Mesendoderm (in vitro differentiated cells): ENCODE measurements around the gene EXOSC5.

Experiments used
- DNase-seq: peaks from one replicate; pipeline ENCODE4 v3.0.0; 2013
- H2AK5ac ChIP-seq: 2 replicates; pipeline ENCODE4 v1.6.1; 2013; ENCODE audit warnings: low read length, inconsistent platforms
- H2BK120ac ChIP-seq: 2 replicates; pipeline ENCODE4 v1.6.1; 2013; ENCODE audit warnings: low read depth, mild to moderate bottlenecking, low read length, moderate library complexity, mixed read lengths
- H2BK15ac ChIP-seq: replicated peaks from 2 replicates; pipeline ENCODE4 v1.6.1; 2013; ENCODE audit warnings: low read depth, mild to moderate bottlenecking, moderate library complexity
- H2BK5ac ChIP-seq: 2 replicates; pipeline ENCODE4 v1.6.1; 2013; ENCODE audit warnings: low read length, inconsistent platforms
- H3K18ac ChIP-seq: 2 replicates; pipeline ENCODE4 v1.6.1; 2013; ENCODE audit warnings: mild to moderate bottlenecking, low read length, mixed read lengths
- H3K23ac ChIP-seq: one replicate; pipeline ENCODE4 v1.6.1; 2013; ENCODE audit warnings: low read length
- H3K27ac ChIP-seq: 2 replicates; pipeline ENCODE4 v1.5.1; 2013; ENCODE audit warnings: low read depth, mild to moderate bottlenecking, inconsistent platforms, low read length, moderate library complexity
- H3K27me3 ChIP-seq: 2 replicates; pipeline ENCODE4 v1.6.1; 2013; ENCODE audit warnings: low read length, control low read depth, mild to moderate bottlenecking, inconsistent platforms; ENCODE audit not compliant: insufficient read depth, poor library complexity
- H3K36me3 ChIP-seq: 2 replicates; pipeline ENCODE4 v1.6.1; 2013; ENCODE audit warnings: low read length, inconsistent platforms; ENCODE audit not compliant: control insufficient read depth, insufficient read depth
- H3K4ac ChIP-seq: one replicate; pipeline ENCODE4 v1.6.1; 2013; ENCODE audit warnings: low read depth, mild to moderate bottlenecking, low read length, moderate library complexity
- H3K4me1 ChIP-seq: 2 replicates; pipeline ENCODE4 v1.6.1; 2013; ENCODE audit warnings: low read depth, low read length, inconsistent platforms; ENCODE audit not compliant: control insufficient read depth
- H3K4me2 ChIP-seq: 2 replicates; pipeline ENCODE4 v1.6.1; 2013; ENCODE audit warnings: low read length
- H3K4me3 ChIP-seq: 2 replicates; pipeline ENCODE4 v1.5.1; 2013; ENCODE audit warnings: mild to moderate bottlenecking, low read length
- H3K56ac ChIP-seq: one replicate; pipeline ENCODE4 v1.6.1; 2013; ENCODE audit warnings: low read length
- H3K79me1 ChIP-seq: 2 replicates; pipeline ENCODE4 v1.6.1; 2013; ENCODE audit warnings: low read length, inconsistent platforms
- H3K79me2 ChIP-seq: 2 replicates; pipeline ENCODE4 v1.6.1; 2013; ENCODE audit warnings: mild to moderate bottlenecking, low read length; ENCODE audit not compliant: control insufficient read depth, insufficient read depth
- H3K9ac ChIP-seq: 2 replicates; pipeline ENCODE4 v1.6.1; 2013; ENCODE audit warnings: low read length, inconsistent platforms
- H4K5ac ChIP-seq: one replicate; pipeline ENCODE4 v1.6.1; 2013; ENCODE audit warnings: low read length
- H4K8ac ChIP-seq: one replicate; pipeline ENCODE4 v1.6.1; 2013; ENCODE audit warnings: low read depth, mild to moderate bottlenecking, control low read depth, low read length, moderate library complexity
- WGBS: extraction: QIAGEN DNeasy Blood & Tissue Kit; methylation state at CpG from one replicate; pipeline ENCODE4 v1.1.7; 2013; ENCODE audit warnings: low lambda C conversion rate, missing lambda C conversion rate; ENCODE audit not compliant: insufficient coverage; ENCODE audit errors: extremely low coverage; 5-methylcytosine and 5-hydroxymethylcytosine counted together

Gene EXOSC5

DNA sequence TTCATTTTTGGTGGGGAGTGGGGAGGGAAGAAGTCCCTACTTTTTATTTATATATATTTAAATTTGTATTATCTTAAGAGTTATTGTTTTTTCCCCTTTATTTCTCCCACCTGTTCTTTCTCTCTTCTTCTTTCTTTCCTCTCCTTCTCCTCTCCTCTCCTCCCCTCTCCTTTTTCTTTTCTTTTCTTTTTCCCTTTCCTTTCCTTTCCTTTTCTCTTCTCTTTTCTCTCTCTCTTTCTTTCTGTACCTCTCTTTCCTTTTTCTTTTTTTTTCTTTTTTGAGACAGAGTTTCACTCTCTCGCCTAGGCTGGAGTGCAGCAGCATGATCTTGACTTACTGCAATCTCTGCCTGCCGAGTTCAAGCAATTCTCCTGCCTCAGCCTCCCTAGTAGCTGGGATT, 2.4 kb upstream of the EXOSC5 start:
- H2BK15ac ChIP-seq: no peak overlapping the region

DNA sequence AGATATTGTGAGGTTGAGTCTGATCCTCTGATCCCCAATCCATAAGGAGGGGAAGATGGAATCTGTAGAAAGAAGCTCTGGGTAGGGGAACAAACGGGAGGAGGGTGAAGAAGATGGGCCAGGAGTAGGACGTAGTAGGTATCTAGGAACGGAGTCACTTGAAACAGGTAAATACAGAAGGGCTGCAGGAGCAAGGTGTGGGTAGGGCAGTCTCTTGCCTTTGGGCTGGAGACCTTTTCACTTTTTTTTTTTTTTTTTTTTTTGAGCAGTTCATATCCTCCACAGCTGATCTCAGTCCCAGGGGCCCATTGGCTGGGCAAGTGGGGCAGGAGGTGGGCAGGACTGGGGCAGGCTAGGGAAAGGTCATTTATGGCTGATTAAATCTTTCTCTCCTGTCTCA, 1.9 kb upstream of the EXOSC5 start:
- H2BK5ac ChIP-seq: no peak overlapping the region
- H3K4ac ChIP-seq: no peak overlapping the region
- peaks cover 15% of the 10 kb centered on the region for H3K79me1 ChIP-seq
- no peak overlapping the region for H3K9ac ChIP-seq
- no peak overlapping the region for H3K4me2 ChIP-seq
- no peak overlapping the region for H2BK15ac ChIP-seq
- peaks cover 2% of the 10 kb centered on the region for H3K36me3 ChIP-seq
- H2AK5ac ChIP-seq: no peak overlapping the region
- no peak overlapping the region for H2BK120ac ChIP-seq
- no peak overlapping the region for H4K8ac ChIP-seq
- no peaks in the 10 kb centered on the region for H3K4me1 ChIP-seq
- H3K23ac ChIP-seq: no peak overlapping the region
- WGBS: no CpG with 5 or more reads among the region's 3 CpGs
- H3K27ac ChIP-seq: no peak overlapping the region
- H4K5ac ChIP-seq: no peak overlapping the region
- DNase-seq: no peak
- H3K18ac ChIP-seq: no peak overlapping the region
- H3K56ac ChIP-seq: no peak overlapping the region
- H3K4me3 ChIP-seq: no peak overlapping the region
- no peaks in the 10 kb centered on the region for H3K27me3 ChIP-seq
- peaks cover 19% of the 10 kb centered on the region for H3K79me2 ChIP-seq

More for the DNA sequence above, 2.4 kb upstream of the EXOSC5 start:
- Histone ChIP-seq H3K36me3 (peaks cover 2% of the 10 kb centered on the region), H2AK5ac (no peak overlapping the region), H3K4me2 (no peak overlapping the region), H3K4ac (no peak overlapping the region), H2BK120ac (no peak overlapping the region), H3K23ac (no peak overlapping the region), H3K9ac (no peak overlapping the region), H3K18ac (no peak overlapping the region), H4K8ac (no peak overlapping the region), H3K79me1 (peaks cover 15% of the 10 kb centered on the region), H3K4me3 (no peak overlapping the region), H3K79me2 (peaks cover 19% of the 10 kb centered on the region), H3K27ac (no peak overlapping the region), H3K27me3 (no peaks in the 10 kb centered on the region), H3K4me1 (no peaks in the 10 kb centered on the region), H2BK5ac (no peak overlapping the region), H3K56ac (no peak overlapping the region), H4K5ac (no peak overlapping the region)
- no CpG with 5 or more reads among the region's 2 CpGs for WGBS
- DNase-seq: no peak

DNA sequence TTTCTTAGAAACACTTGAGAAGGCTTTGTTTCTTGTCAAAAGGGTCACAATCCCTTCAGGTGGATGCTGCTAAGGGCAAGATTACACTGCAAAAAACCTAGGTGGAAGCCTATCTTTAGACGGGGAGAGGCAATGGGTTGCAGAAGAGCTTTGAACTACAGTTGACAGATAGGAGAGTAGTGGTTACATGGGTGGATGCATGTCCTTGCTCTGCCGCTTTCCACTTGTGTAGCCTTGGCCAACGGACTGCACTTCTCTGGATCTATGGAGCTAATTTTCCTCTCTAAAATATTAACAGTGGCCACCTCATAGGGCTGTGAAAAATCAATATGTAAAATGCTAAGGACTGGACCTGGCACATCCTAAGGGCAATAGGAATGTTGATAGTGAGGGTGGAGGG, 1.4 kb upstream of the EXOSC5 start:
- H2BK120ac ChIP-seq: no peak overlapping the region
- peak overlapping the region; percentile 81 for H3K4me2 ChIP-seq
- H3K27me3 ChIP-seq: no peaks in the 10 kb centered on the region
- no peak overlapping the region for H2BK15ac ChIP-seq
- WGBS: no CpG with 5 or more reads among the region's 3 CpGs
- no peak overlapping the region for H3K18ac ChIP-seq
- H3K9ac ChIP-seq: peak overlapping the region; percentile 96
- H3K4me3 ChIP-seq: no peak overlapping the region
- H3K23ac ChIP-seq: no peak overlapping the region
- H4K8ac ChIP-seq: no peak overlapping the region
- no peak overlapping the region for H3K27ac ChIP-seq
- no peaks in the 10 kb centered on the region for H3K4me1 ChIP-seq
- H3K56ac ChIP-seq: no peak overlapping the region
- H3K79me2 ChIP-seq: peaks cover 19% of the 10 kb centered on the region
- DNase-seq: no peak
- peaks cover 15% of the 10 kb centered on the region for H3K79me1 ChIP-seq
- H2AK5ac ChIP-seq: no peak overlapping the region
- H3K4ac ChIP-seq: no peak overlapping the region
- H2BK5ac ChIP-seq: no peak overlapping the region
- H3K36me3 ChIP-seq: peaks cover 2% of the 10 kb centered on the region
- no peak overlapping the region for H4K5ac ChIP-seq

DNA sequence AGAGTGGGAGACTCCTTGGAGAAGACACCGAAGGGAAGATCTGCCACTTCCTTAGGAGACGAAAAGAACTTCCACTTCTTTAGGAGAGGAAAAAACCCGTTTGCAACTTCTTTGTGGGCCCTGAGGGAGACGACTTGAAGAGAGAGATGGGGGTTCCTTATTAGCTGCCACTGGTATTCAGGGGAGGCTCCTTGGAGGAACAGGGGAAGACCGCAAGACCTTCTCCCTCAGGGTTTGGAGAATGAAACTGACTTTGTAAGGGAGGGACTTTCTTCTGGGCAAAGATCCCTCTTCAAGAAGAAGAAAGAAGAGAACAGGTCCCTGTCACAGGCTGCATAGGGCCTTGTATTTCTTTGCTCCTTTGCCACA, 875 bp upstream of the EXOSC5 start:
- Histone ChIP-seq H3K4ac (no peak overlapping the region), H3K36me3 (peaks cover 2% of the 10 kb centered on the region), H3K23ac (no peak overlapping the region), H3K79me1 (peaks cover 15% of the 10 kb centered on the region), H3K4me3 (peak overlapping the region; percentile 99), H4K5ac (no peak overlapping the region), H2AK5ac (no peak overlapping the region), H3K9ac (peak overlapping the region; percentile 96), H3K4me2 (peak overlapping the region; percentile 81), H3K18ac (no peak overlapping the region), H3K4me1 (no peaks in the 10 kb centered on the region), H3K27me3 (no peaks in the 10 kb centered on the region), H2BK120ac (no peak overlapping the region), H3K27ac (no peak overlapping the region), H4K8ac (no peak overlapping the region), H2BK5ac (no peak overlapping the region), H3K56ac (peak overlapping the region; percentile 97), H2BK15ac (no peak overlapping the region), H3K79me2 (peaks cover 19% of the 10 kb centered on the region)
- no peak for DNase-seq
- no CpG with 5 or more reads among the region's 5 CpGs for WGBS

DNA sequence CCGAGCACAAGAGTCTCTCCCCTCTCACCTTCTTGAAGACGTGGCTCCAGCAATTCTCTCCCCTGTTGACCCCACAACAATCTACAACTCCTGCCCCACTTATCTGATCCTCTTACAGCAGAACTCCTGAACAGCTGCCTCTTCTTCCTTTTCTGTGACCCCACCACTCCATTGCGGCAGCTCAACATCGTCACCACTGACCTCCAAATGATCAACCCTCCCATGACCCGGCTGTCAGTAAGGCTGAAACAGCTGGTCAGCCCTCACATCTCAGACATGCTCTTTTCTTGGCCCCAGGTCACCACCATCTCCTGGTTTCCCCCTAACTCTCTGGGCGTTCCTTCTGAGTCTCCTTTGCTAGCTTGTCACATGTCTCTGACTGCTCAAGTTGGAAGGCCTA, 1.8 kb downstream of the EXOSC5 start:
- Histone ChIP-seq H3K4me3 (no peak overlapping the region), H3K4me1 (no peaks in the 10 kb centered on the region), H3K18ac (no peak overlapping the region), H3K79me2 (peaks cover 19% of the 10 kb centered on the region), H3K27me3 (no peaks in the 10 kb centered on the region), H3K4me2 (no peak overlapping the region), H4K5ac (no peak overlapping the region), H3K36me3 (peaks cover 5% of the 10 kb centered on the region), H3K9ac (no peak overlapping the region), H4K8ac (no peak overlapping the region), H2BK15ac (no peak overlapping the region), H3K79me1 (peaks cover 15% of the 10 kb centered on the region), H3K23ac (no peak overlapping the region), H2BK5ac (no peak overlapping the region), H3K56ac (no peak overlapping the region), H3K27ac (no peak overlapping the region), H2BK120ac (no peak overlapping the region), H3K4ac (no peak overlapping the region), H2AK5ac (no peak overlapping the region)
- WGBS: no CpG with 5 or more reads among the region's 6 CpGs
- DNase-seq: no peak

DNA sequence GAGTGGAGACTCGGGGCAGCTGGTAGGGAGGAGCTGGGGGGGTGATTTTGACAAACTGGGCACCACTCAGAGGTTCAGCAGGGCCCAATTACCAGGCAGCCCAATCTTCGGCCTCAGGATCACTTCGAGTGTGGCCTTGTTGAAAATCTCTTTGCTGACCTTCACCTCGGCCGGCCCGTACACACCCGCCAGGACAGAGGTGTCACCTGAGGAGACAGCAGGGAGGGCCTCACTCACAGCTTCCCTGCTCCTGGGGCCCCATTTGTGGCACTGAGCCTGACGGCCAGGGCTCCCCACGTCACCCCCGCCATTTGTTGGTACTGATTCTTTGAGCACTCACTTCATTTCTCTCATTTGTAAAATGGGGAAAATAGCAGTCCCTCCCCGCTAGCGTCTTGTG, 4.4 kb downstream of the EXOSC5 start:
- Histone ChIP-seq H3K27me3 (no peaks in the 10 kb centered on the region), H4K8ac (no peak overlapping the region), H3K9ac (no peak overlapping the region), H2BK5ac (no peak overlapping the region), H2AK5ac (no peak overlapping the region), H3K4ac (no peak overlapping the region), H2BK120ac (no peak overlapping the region), H3K4me2 (no peak overlapping the region), H3K56ac (no peak overlapping the region), H3K23ac (no peak overlapping the region), H3K79me2 (peaks cover 11% of the 10 kb centered on the region), H3K79me1 (peaks cover 8% of the 10 kb centered on the region), H4K5ac (no peak overlapping the region), H3K18ac (no peak overlapping the region), H3K4me3 (no peak overlapping the region), H2BK15ac (no peak overlapping the region), H3K4me1 (no peaks in the 10 kb centered on the region), H3K36me3 (peaks cover 5% of the 10 kb centered on the region), H3K27ac (no peak overlapping the region)
- no peak for DNase-seq
- no CpG with 5 or more reads among the region's 12 CpGs for WGBS
